K562 treated with DMSO at 1 percent for 24 hours (cell line): ENCODE measurements around the gene ZNF474. TPM values are rescaled to one million over a fixed set of nuclear protein-coding genes. Genes with fewer than 3 reads are reported as not detected.

Experiments used
- total RNA-seq: library from RNA; unstranded; fragments of 300-600 nt; gene quantifications from 2 replicates; pipeline ENCODE4 v1.2.3, GENCODE V29; 2022; ENCODE audit warnings: low read depth; ENCODE audit not compliant: insufficient read depth

ZNF474 gene
- 0.13 TPM in 1 of 2 replicates, not detected in the other for total RNA-seq

GRCh38 chr5:122129306-122129705, at the start of gene ZNF474:
ZNF474 (plus strand) TSS chr5:122129546; CDS start chr5:122151991, 22,445 bp downstream.

Other genes starting within 250 kb of the ZNF474 start
- 2.0 and 2.9 TPM in 2 replicates for gene SRFBP1, start 167.6 kb upstream of the ZNF474 start, total RNA-seq
- not detected in 2 replicates for gene LOX, start 51.3 kb upstream of the ZNF474 start, total RNA-seq
- not detected in 2 replicates for gene SNCAIP, start 182.7 kb downstream of the ZNF474 start, total RNA-seq